Astrocyte (in vitro differentiated cells and primary cell): ENCODE measurements around the gene AUTS2.

Experiments used
- EZH2 ChIP-seq: IDR thresholded peaks from 2 replicates; pipeline ENCODE4 v1.6.1; 2012; ENCODE audit warnings: mild to moderate bottlenecking, low read length, inconsistent platforms; ENCODE audit not compliant: insufficient read depth
- TF ChIP-seq, protein P1 (sequence below): IDR thresholded peaks from 2 replicates; pipeline ENCODE4 v1.5.1; 2011; ENCODE audit warnings: low read depth, mild to moderate bottlenecking, inconsistent platforms, low read length, moderate library complexity; ENCODE audit not compliant: insufficient read depth

- TF ChIP-seq, protein P1, sequence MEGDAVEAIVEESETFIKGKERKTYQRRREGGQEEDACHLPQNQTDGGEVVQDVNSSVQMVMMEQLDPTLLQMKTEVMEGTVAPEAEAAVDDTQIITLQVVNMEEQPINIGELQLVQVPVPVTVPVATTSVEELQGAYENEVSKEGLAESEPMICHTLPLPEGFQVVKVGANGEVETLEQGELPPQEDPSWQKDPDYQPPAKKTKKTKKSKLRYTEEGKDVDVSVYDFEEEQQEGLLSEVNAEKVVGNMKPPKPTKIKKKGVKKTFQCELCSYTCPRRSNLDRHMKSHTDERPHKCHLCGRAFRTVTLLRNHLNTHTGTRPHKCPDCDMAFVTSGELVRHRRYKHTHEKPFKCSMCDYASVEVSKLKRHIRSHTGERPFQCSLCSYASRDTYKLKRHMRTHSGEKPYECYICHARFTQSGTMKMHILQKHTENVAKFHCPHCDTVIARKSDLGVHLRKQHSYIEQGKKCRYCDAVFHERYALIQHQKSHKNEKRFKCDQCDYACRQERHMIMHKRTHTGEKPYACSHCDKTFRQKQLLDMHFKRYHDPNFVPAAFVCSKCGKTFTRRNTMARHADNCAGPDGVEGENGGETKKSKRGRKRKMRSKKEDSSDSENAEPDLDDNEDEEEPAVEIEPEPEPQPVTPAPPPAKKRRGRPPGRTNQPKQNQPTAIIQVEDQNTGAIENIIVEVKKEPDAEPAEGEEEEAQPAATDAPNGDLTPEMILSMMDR, result no peak
- TF ChIP-seq EZH2, result no peak
Observed at GRCh38 chr7:70668606-70669358, 1070.5 kb downstream of the AUTS2 start.
